GM10266 (cell line): Measurements from ENCODE around the gene SPATS2L.

Experiments used
- DNase-seq: peaks from one replicate; pipeline ENCODE4 v3.0.0; 2012; ENCODE audit errors: extremely low spot score
- TF ChIP-seq, protein P1 (sequence below): IDR thresholded peaks from 2 replicates; pipeline ENCODE4 v1.5.1; 2012; ENCODE audit warnings: mild to moderate bottlenecking, low read depth; ENCODE audit not compliant: control insufficient read depth, insufficient read depth; ENCODE audit errors: missing control alignments

The SPATS2L gene

DNA sequence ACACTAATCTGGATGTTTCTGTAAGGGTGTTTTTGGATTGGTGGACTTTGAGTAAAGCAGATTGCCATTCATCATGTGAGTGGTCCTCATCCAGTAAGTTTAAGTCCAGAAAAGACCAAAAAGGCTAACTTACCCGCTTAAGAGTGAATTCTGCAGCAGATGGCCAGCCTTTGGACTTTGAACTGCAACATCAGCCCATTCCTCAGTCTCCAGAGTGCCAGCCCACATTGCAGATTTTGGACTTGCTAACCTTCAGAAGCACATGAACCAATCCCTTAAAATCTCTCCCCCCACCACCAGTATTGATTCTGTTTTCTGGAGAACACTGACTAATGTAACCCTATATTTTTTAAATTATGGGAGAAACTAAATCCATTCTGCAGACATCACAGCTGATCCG is 30.0 kb upstream of the SPATS2L start:
- DNase-seq, result no peak
- TF ChIP-seq, protein P1, sequence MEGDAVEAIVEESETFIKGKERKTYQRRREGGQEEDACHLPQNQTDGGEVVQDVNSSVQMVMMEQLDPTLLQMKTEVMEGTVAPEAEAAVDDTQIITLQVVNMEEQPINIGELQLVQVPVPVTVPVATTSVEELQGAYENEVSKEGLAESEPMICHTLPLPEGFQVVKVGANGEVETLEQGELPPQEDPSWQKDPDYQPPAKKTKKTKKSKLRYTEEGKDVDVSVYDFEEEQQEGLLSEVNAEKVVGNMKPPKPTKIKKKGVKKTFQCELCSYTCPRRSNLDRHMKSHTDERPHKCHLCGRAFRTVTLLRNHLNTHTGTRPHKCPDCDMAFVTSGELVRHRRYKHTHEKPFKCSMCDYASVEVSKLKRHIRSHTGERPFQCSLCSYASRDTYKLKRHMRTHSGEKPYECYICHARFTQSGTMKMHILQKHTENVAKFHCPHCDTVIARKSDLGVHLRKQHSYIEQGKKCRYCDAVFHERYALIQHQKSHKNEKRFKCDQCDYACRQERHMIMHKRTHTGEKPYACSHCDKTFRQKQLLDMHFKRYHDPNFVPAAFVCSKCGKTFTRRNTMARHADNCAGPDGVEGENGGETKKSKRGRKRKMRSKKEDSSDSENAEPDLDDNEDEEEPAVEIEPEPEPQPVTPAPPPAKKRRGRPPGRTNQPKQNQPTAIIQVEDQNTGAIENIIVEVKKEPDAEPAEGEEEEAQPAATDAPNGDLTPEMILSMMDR, result no peak

DNA sequence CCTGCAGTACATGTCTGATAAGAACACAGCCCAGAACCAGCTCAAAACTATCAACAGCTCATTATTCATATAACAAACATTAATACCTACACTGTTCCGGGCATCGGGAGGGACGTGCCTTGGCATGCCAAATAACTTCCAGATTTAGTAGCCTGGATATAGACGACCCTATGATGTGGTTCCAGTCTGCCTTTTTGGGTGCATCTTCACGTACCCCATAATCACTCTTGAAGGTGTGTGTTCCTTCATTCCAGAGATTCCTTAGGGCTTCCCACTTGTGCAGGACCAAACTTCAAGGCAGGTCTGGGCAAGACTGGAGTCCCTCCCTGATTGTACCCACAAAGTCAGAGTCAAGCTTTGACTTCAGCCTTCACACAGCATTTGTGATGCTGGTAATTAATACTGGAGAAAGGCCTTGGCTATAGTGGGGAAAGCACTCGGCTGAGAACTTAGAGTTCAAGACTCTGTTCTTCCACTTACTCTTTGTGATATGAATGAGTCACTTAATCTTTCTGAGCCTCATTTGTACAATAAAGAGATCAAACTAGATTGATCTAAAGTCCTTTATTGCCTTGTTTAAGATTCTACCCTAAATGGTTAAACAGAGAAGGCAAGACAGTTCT is 27.7 kb upstream of the SPATS2L start:
- TF ChIP-seq, protein P1, result no peak
- DNase-seq, result no peak

DNA sequence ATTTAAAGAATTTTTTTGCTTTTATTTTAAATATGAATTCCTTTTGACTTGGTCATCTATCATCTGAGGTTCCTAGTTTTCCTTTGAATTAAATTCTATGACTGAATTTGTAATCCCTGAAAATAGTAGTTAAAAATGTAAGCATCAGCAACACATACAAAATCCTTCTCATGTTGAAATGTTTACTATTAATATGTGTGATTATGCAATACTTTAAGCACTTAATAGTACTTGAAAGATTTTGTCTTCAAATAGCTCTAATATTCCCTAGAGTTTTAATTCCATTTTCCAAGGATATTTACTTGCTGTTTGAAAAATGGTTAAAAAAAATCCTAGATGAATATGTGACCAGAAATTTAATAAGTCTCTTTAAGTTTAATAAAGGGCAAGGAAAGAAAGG is 26.6 kb upstream of the SPATS2L start:
- DNase-seq, result no peak
- TF ChIP-seq, protein P1, result no peak

DNA sequence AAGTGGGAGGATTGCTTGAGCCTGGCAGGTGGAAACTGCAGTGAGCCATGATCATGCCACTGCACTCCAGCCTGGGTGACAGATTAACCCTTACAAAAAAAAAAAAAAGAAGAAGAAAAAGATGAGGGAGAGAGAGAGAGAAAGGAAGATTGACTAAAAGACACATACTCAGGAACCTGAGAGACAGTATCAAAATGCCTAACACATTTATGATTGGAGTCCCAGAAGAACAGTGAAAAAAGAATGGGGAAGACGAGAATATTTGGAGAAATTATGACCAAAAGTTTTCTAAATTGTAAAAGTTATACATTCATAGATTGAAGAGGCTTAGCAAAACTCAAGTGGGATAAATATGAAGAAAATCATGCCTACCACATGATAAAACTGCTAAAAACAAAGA is 19.9 kb upstream of the SPATS2L start:
- TF ChIP-seq, protein P1, result no peak
- no peak for DNase-seq

DNA sequence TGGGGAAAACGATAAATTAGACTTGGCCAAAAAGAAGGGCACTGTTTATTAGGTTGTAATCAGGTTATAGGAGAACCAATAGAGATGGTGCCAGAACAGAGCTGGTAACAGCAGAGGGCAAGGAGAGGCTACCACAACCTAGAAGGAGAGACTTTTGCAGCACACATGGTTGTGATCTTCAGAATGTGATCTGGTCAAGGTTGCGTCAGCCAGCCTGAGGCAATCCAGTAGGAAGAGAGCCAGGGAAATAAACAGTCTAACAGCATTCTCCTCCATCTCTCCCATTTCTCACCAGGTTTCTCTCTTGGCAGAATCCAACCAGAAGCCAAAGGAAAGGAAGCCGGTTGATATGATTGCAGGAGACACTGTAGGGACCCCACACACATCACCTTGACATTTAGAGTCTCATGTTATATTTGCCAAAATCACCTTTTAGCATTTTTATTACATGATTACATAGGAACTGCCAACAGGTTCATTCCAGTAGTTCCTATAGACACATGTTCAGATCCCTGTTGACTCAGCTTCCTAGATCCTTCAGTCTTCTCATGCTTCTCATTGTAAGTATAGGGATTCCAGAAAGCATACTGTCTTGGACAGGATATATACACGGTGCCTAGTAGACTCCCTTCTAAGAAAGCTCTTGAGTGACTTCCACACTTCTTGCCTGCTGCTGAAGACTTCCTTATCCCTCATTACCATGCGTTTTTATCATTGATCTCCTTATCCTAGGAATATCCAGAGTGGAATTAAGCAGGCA is 17.6 kb upstream of the SPATS2L start:
- TF ChIP-seq, protein P1, result no peak
- DNase-seq, result no peak

DNA sequence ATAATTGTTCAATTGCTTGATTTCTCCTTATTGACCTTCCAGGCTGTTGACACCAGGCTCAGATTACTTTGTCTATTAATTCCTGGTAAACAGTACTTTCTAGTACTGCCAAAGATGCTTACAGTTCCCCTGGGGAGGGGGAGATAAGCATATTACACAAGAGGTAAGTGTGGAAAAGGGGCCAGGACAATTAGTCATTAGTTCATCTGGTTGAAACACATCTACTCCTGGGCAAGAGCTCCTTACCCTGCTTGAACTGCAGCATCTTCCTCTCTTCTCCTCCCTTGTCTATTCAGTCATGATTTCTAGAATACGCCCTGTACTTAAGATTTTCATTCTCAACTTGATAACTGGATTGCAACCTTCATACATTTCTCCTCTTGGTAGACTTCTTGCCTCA is 10.4 kb upstream of the SPATS2L start:
- TF ChIP-seq, protein P1, result no peak
- no peak for DNase-seq

DNA sequence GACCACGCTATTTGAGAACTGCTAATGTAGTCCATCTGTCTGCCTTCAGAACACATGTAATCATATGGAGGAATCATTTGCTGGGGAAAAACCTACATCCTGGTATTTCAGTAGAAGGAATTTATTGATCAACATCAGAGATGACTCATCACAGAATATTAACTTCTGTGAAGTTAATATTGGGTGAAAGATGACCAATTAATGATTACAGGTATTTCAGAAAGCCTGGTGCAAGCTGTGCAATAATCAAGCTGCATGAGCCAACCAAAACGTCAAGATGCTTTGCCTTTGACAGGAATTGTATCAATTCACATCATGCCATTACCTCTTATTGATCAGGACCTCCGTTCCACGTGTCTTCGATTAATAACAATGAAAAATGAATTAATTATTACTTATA is 9.4 kb upstream of the SPATS2L start:
- DNase-seq, result no peak
- TF ChIP-seq, protein P1, result no peak
